CD14-positive monocyte (primary cell): ENCODE data around the gene IPO4. TPM values are rescaled to one million over a fixed set of nuclear protein-coding genes. Genes with fewer than 3 reads are reported as not detected.

Experiments
- DNase-seq, 3 donors: peaks; one replicate each; pipeline ENCODE4 v3.0.0-alpha.2; 2011 to 2022
- H2AFZ ChIP-seq: 2 replicates; pipeline ENCODE4 v1.6.0; 2012; ENCODE audit warnings: mild to moderate bottlenecking, low read depth, low read length, inconsistent platforms; ENCODE audit not compliant: insufficient read depth, poor library complexity, severe bottlenecking
- H3K27ac ChIP-seq, 2 donors: 1 replicate in 1 of 2; 2 replicates in 1 of 2; pipeline ENCODE4 v1.5.1; 2012 to 2013; ENCODE audit warnings: low read length in 2 of 2, control low read depth in 1 of 2, inconsistent platforms in 1 of 2, low read depth in 1 of 2, mild to moderate bottlenecking in 1 of 2
- H3K27me3 ChIP-seq, 2 donors: one replicate each; pipeline versions ENCODE4 v1.6.0 to v1.6.1; 2011 to 2013; ENCODE audit warnings: low read length in 2 of 2; ENCODE audit not compliant: control insufficient read depth in 2 of 2, insufficient read depth in 2 of 2
- H3K36me3 ChIP-seq, 2 donors: replicated peaks in 1 of 2; 1 replicate in 1 of 2; 2 replicates in 1 of 2; pipeline versions ENCODE4 v1.5.1 to v1.6.1; 2012 to 2013; ENCODE audit warnings: low read length in 2 of 2, control low read depth in 1 of 2, inconsistent platforms in 1 of 2, mild to moderate bottlenecking in 1 of 2; ENCODE audit not compliant: insufficient read depth in 2 of 2, control insufficient read depth in 1 of 2
- H3K4me1 ChIP-seq, 2 donors: 1 replicate in 1 of 2; 2 replicates in 1 of 2; pipeline versions ENCODE4 v1.5.1 to v1.6.1; 2012 to 2013; ENCODE audit warnings: low read length in 2 of 2, control low read depth in 1 of 2, inconsistent platforms in 1 of 2, mild to moderate bottlenecking in 1 of 2, moderate library complexity in 1 of 2; ENCODE audit not compliant: insufficient read depth in 2 of 2, control insufficient read depth in 1 of 2
- H3K4me2 ChIP-seq: replicated peaks from 2 replicates; pipeline ENCODE3; 2012; ENCODE audit warnings: low read length, moderate library complexity, mild to moderate bottlenecking; ENCODE audit not compliant: poor library complexity, severe bottlenecking; ENCODE audit errors: extremely low read depth
- H3K4me3 ChIP-seq, 3 experiments: fragments of 200-600 bp in 1 of 3; sonication (generic) in 1 of 3; replicated peaks in 1 of 3; 1 replicate in 2 of 3; 2 replicates in 1 of 3; pipeline ENCODE4 v1.5.1; 2011 to 2013; ENCODE audit warnings: low read length in 3 of 3, mild to moderate bottlenecking in 3 of 3, control low read depth in 2 of 3, low read depth in 2 of 3, inconsistent platforms in 1 of 3, moderate library complexity in 1 of 3
- H3K79me2 ChIP-seq: 2 replicates; pipeline ENCODE4 v1.6.0; 2012; ENCODE audit warnings: mild to moderate bottlenecking, control low read depth, inconsistent platforms, low read length, moderate library complexity; ENCODE audit not compliant: insufficient read depth
- H3K9ac ChIP-seq: 2 replicates; pipeline ENCODE4 v1.6.0; 2017; ENCODE audit warnings: low read length, mild to moderate bottlenecking; ENCODE audit not compliant: insufficient read depth, poor library complexity, severe bottlenecking
- H3K9me3 ChIP-seq, 2 donors: replicated peaks in 1 of 2; 1 replicate in 1 of 2; 2 replicates in 1 of 2; pipeline versions ENCODE4 v1.5.1 to v1.6.1; 2012 to 2013; ENCODE audit warnings: low read length in 2 of 2, control low read depth in 1 of 2; ENCODE audit not compliant: control insufficient read depth in 1 of 2, insufficient read depth in 1 of 2
- H4K20me1 ChIP-seq: 2 replicates; pipeline ENCODE4 v1.6.0; 2012; ENCODE audit warnings: mild to moderate bottlenecking, low read length, control low read depth, moderate library complexity; ENCODE audit not compliant: insufficient read depth
- H3K27ac Mint-ChIP-seq, 7 donors: one replicate each; pipeline ENCODE4 v1.8.0; 2020; ENCODE audit warnings: mild to moderate bottlenecking in 7 of 7, mixed read lengths in 7 of 7, moderate library complexity in 6 of 7, inconsistent platforms in 2 of 7
- H3K27me3 Mint-ChIP-seq, 3 donors: one replicate each; pipeline ENCODE4 v1.8.0; 2021 to 2022; ENCODE audit warnings: low read depth in 3 of 3, mild to moderate bottlenecking in 3 of 3, mixed read lengths in 3 of 3, moderate library complexity in 3 of 3, inconsistent platforms in 1 of 3
- H3K36me3 Mint-ChIP-seq, 2 donors: one replicate each; pipeline ENCODE4 v1.8.0; 2020; ENCODE audit warnings: mixed read lengths in 2 of 2, inconsistent platforms in 1 of 2, mild to moderate bottlenecking in 1 of 2
- H3K4me1 Mint-ChIP-seq: one replicate; pipeline ENCODE4 v1.8.0; 2020; ENCODE audit warnings: mild to moderate bottlenecking, mixed read lengths
- H3K4me3 Mint-ChIP-seq, 2 donors: one replicate each; pipeline ENCODE4 v1.8.0; 2020; ENCODE audit warnings: mild to moderate bottlenecking in 2 of 2, mixed read lengths in 2 of 2, moderate library complexity in 1 of 2
- H3K9me3 Mint-ChIP-seq, 7 donors: one replicate each; pipeline ENCODE4 v1.8.0; 2020 to 2022; ENCODE audit warnings: mixed read lengths in 7 of 7, mild to moderate bottlenecking in 6 of 7, moderate library complexity in 6 of 7, inconsistent platforms in 2 of 7
- CTCF ChIP-seq: fragments of 200-600 bp; IDR thresholded peaks from one replicate; pipeline ENCODE4 v1.8.0; 2022; ENCODE audit warnings: antibody characterized with exemption, mild to moderate bottlenecking
- WGBS: methylation state at CpG from one replicate; pipeline ENCODE4 v1.1.5; 2013; ENCODE audit warnings: missing lambda C conversion rate; ENCODE audit not compliant: insufficient coverage; 5-methylcytosine and 5-hydroxymethylcytosine counted together
- intact Hi-C, 2 donors: fragments of 100-400 bp; cut with micrococcal nuclease; formaldehyde crosslinking; loops; one replicate each; pipeline versions ENCODE4 v1.15.0 to v1.15.1; 2023
- polyA plus RNA-seq, 3 donors: library from polyadenylated mRNA; depleted of rRNA in 1 of 3; unstranded in 2 of 3; stranded (reverse) in 1 of 3; fragments of 300-500 nt in 2 of 3; fragments of >200 nt in 1 of 3; fragmentation: Illumina TruSeq in 2 of 3; gene quantifications; 1 replicate in 2 of 3; 2 replicates in 1 of 3; pipeline ENCODE4 v1.2.3, GENCODE V29; 2012 to 2021

Gene IPO4
- polyA plus RNA-seq, 3 donors, result 4.1 to 14.2 (median 4.3) TPM

DNA sequence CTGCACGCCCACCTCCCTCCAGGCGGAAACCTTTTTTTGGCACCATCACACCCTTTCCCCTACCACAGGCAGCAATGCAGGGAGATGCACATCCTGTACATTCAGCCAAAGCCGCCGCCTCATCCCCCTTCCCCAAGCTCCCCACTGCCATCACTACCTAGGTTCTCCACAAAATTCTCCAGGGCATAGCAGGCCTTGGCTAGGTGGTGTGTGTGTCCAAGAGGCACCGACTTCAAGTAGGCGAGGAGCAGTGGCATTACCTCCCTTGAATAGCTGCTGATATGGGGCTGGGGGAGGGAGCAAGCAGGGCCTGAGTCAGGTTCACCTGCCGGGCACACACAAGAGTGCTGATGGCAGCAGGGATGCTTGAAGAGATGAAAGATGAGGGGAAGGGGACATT lies 3.6 kb downstream of the IPO4 start:
- Mint-ChIP-seq H3K4me1 (peaks cover 20% of the 10 kb centered on the region), H3K9me3 (no peaks in the 10 kb centered on the region), H3K4me3 (no peak overlapping the region), H3K36me3 (peaks cover 52 to 69% of the 10 kb centered on the region in 2 donors), H3K27me3 (peaks cover 0 to 3% (median 1%) of the 10 kb centered on the region in 3 donors), H3K27ac (peak overlapping the region in 2 of 7 donors; percentile 38 to 66)
- Histone ChIP-seq H3K4me2 (no peak overlapping the region), H3K36me3 (peaks cover 33 to 67% of the 10 kb centered on the region in 2 donors), H2AFZ (no peak overlapping the region), H3K9ac (no peak overlapping the region), H3K79me2 (no peaks in the 10 kb centered on the region), H3K27me3 (no peaks in the 10 kb centered on the region), H4K20me1 (no peaks in the 10 kb centered on the region), H3K4me1 (peaks cover 18 to 21% of the 10 kb centered on the region in 2 donors), H3K9me3 (no peaks in the 10 kb centered on the region), H3K27ac (no peak overlapping the region), H3K4me3 (no peak overlapping the region)
- 98% methylated on average over 5 of the region's 7 CpGs for WGBS
- no peak for TF ChIP-seq CTCF
- DNase-seq, result no peak
- intact Hi-C loops, result no loop called here

DNA sequence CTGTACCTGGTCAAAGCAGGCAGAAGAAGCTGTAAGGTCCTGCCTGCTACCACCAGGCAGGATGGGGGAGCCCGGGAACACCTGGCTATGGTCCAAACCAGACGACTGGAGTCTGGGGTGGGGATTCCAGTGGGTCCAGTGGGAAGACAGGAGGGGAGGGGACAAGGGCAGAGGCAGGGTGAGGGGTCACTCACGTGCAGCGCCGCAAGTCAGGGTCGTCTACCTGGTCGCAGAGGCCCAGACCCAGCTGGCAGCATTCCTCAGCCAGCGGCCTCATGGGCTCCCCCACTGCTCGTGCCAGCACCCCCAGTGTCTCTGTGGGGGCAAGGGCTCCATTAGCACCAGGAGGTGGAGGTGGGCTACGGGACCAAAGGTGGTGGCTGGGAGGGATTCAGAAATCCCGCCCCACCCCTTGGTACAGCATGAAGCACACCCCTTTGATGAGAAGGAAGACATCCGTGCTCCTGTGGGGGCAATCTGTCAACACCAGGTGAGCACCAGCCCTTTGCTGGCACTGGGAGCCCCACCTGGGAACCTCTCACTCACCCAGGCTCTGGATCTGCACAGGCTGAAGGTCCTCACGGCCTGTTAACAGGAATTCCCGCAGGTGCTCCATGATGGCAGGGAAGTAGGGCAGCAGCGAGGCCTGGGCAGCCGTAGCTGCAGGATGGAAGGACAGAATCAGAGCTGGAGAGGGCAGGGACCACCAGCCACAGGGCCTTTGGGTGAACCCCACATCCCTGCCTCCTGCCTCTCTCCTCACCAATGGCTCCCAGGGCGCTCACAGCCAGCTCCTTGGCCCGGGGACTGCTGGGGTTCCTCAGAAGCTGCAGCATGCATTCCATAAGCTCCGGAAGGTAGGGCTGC lies 4.3 kb downstream of the IPO4 start:
- H3K4me1 Mint-ChIP-seq, result peaks cover 19% of the 10 kb centered on the region
- H3K4me3 Mint-ChIP-seq, result no peak overlapping the region
- Histone ChIP-seq H3K4me2 (no peak overlapping the region), H3K4me3 (no peak overlapping the region), H3K9ac (no peak overlapping the region), H3K36me3 (peaks cover 40 to 71% of the 10 kb centered on the region in 2 donors), H3K27me3 (no peaks in the 10 kb centered on the region), H3K79me2 (no peaks in the 10 kb centered on the region), H3K27ac (no peak overlapping the region), H4K20me1 (no peaks in the 10 kb centered on the region), H2AFZ (no peak overlapping the region), H3K4me1 (peaks cover 17% of the 10 kb centered on the region in 2 donors), H3K9me3 (no peaks in the 10 kb centered on the region)
- peak overlapping the region in 2 of 7 donors; percentile 13 to 66 for H3K27ac Mint-ChIP-seq
- H3K27me3 Mint-ChIP-seq, result peaks cover 0 to 3% (median 1%) of the 10 kb centered on the region in 3 donors
- no peak for DNase-seq
- intact Hi-C loops, result no loop called here
- TF ChIP-seq CTCF, result no peak
- WGBS, result 96% methylated on average over 17 of the region's 19 CpGs
- H3K36me3 Mint-ChIP-seq, result peaks cover 57 to 73% of the 10 kb centered on the region in 2 donors
- H3K9me3 Mint-ChIP-seq, result no peaks in the 10 kb centered on the region
